Suprapubic skin (tissue), 4 donors: ENCODE results near the gene ANKRD33.

ENCODE experiments used
- CTCF ChIP-seq, 2 donors: fragments of 200-600 bp in 1 of 2; fragments of 450-650 bp in 1 of 2; sonication (generic) in 1 of 2; IDR thresholded peaks; one replicate each; pipeline ENCODE4 v1.5.1; 2016 to 2019; ENCODE audit warnings: antibody characterized with exemption in 2 of 2, mild to moderate bottlenecking in 1 of 2, moderate library complexity in 1 of 2
- EP300 ChIP-seq: sonication (generic); formaldehyde crosslinking; IDR thresholded peaks from one replicate; pipeline ENCODE4 v1.6.1; 2017; ENCODE audit warnings: antibody characterized with exemption
- POLR2A ChIP-seq, 2 donors: fragments of 450-650 bp; IDR thresholded peaks; one replicate each; pipeline ENCODE4 v1.6.1; 2017; ENCODE audit warnings: antibody characterized with exemption in 2 of 2, mild to moderate bottlenecking in 2 of 2, moderate library complexity in 2 of 2
- POLR2AphosphoS5 ChIP-seq, 3 donors: sonication (generic); formaldehyde crosslinking; IDR thresholded peaks; one replicate each; pipeline ENCODE4 v1.6.1; 2017; ENCODE audit warnings: antibody characterized with exemption in 3 of 3

DNA sequence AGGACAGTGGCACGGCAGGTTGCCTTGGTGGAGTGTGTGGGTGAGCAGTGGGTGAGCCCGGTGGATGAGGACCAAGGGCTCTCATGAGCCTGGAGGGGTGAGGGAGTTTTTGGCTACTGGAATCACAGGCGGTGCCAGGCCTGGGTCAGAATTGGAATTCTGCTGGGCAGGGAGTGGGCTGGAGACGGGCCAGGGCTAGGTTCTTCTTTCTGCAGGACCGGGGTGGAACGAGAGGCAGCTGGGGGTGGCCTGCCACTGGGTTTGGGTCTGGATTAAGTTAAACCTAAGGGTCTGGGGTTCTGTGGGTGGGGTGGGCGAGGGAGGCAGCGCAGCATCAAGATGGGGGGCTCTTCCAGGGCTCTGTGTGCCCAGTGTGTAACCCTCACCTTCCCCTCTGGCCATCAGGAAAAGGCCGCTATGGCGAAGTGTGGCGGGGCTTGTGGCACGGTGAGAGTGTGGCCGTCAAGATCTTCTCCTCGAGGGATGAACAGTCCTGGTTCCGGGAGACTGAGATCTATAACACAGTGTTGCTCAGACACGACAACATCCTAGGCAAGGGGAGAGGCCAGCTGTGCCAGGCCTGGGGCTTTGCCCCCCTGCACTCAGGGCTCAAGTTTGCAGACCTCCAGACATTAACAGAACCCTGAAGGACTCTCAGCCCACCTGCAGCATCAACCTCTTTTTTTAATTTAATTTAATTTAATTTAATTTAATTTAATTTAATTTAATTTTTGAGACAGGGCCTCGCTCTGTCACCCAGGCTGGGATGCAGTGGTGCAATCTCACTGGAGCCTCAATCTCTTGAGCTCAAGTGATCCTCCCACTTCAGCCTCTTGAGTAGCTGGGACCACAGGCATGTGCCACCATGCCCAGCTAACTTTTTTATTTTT is 26.4 kb downstream of the ANKRD33 start:
- TF ChIP-seq CTCF (IDR thresholded peaks at IDR 0.05) (no peak), POLR2A (IDR thresholded peaks at IDR 0.05) (no peak), POLR2AphosphoS5 (IDR thresholded peaks at IDR 0.05) (no peak), EP300 (no peak)
